GM19397 (cell line): ENCODE measurements around the gene ABHD17A.
A peak's percentile ranks its signal among the peaks of the same experiment; 100 is the strongest.

Experiments
- ATAC-seq: cut with Tn5 transposase; IDR thresholded peaks from one replicate; pipeline ENCODE4 v1.9.1; 2021; ENCODE audit warnings: mild to moderate bottlenecking, moderate library complexity; ENCODE audit not compliant: unreplicated experiment

Gene ABHD17A

GRCh38 chr19:1865172-1866010 lies 19.9 kb downstream of the ABHD17A start:
- ATAC-seq: no peak

DNA sequence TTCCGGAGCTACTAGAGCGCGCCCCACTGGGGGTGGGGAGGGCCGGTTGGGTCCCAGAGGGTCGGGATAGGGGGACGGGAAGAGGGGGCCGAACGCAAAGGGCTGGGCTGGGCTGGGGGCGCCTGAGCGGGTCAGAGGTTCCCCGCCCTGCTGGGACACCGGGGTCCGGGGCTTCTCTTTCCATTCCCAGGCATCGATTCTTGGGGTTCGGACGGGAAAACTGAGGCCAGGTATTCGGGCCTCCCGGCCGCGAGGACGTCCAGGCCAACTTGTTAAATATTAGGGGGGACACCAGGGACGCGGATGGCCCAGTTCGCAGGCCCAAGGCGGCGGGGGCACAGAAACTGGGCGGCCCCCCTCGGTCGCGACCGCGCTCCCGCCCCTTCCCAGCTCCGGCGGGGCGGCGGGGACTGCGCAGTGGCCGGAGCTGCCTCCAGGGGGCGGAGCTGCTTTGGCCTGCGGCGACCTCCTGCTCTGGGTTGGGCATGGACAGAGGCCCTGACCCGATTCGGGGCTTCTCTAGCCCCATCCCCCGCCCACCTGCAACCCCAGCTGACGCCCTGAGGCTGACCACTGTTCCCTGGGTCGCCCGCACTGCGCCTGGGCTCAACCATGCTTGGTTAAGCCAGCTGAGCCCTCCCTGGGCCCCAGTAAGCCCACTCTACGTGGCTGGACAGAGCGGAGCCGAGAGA lies 20.7 kb downstream of the ABHD17A start:
- ATAC-seq: peak; percentile 32

GRCh38 chr19:1863638-1864479 lies 21.4 kb downstream of the ABHD17A start:
- ATAC-seq: peak; percentile 59

DNA sequence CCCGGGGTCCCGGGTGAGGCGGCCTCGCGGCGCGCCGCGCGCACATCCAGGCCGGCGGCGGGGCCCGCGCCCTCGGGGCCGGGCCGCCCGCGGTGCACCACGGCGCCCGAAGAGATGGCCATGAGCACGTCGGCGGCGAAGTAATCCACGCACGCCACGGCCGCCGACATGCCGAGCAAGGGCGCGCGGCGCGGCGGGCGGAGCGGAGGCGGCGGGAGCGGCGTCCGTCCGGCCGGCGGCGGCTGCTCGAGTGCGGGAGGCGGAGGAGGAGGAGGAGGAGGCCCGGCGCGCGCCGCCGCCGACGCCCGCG lies 22.0 kb downstream of the ABHD17A start, which contains the start of gene KLF16:
KLF16 (minus strand) TSS at position 252 of the 310 bp plus-strand sequence; CDS start at position 170, 82 bp downstream.
- no peak for ATAC-seq

DNA sequence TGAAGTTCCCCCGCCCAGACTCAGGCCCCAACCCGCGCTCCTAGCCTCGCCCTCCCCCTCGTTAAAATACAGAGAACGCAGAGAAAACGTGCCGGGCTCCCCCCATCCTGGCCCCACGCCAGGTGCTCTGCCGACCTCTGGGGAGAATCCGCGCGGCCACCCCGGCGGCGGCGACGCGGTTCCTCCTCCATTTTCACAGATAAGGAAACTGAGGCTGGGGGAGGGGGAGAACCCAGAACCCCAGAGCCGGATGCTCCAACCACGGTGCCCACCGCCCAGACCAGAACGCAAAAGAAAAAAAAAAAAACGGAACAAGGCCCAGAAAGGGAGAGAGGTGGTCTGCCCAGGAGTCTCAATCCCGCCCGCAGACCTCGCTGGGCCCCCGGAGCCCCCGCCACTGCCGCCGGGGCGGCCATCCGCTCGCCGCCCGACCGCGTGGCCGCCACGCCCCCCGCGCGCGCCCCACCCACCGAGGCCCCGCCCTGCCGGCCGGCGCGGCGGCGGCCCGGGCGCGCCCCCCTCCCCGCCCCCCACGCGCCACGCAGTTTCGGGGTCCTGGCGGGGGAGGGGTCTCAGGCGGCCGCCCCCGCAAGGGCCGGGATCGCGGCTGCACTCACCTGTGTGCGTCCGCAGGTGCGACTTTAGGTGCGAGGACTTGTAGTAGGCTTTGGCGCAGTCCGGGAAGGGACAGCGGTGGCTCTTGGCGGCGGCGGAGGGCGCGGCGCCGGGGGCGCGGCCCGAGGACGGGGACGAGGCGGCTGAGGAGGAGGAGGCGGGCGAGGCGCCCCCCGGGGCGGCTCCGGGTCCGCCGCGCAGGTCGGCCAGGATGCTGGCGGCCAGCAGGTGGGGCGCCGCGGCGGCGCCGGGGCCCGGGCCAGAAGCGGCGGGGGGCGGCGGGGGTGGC lies 22.6 kb downstream of the ABHD17A start:
- ATAC-seq: peak; percentile 1

GRCh38 chr19:1862068-1862423 lies 23.2 kb downstream of the ABHD17A start:
- no peak for ATAC-seq

- no peak for ATAC-seq
These were observed 23.7 kb downstream of the ABHD17A start for GRCh38 chr19:1861599-1862031.

DNA sequence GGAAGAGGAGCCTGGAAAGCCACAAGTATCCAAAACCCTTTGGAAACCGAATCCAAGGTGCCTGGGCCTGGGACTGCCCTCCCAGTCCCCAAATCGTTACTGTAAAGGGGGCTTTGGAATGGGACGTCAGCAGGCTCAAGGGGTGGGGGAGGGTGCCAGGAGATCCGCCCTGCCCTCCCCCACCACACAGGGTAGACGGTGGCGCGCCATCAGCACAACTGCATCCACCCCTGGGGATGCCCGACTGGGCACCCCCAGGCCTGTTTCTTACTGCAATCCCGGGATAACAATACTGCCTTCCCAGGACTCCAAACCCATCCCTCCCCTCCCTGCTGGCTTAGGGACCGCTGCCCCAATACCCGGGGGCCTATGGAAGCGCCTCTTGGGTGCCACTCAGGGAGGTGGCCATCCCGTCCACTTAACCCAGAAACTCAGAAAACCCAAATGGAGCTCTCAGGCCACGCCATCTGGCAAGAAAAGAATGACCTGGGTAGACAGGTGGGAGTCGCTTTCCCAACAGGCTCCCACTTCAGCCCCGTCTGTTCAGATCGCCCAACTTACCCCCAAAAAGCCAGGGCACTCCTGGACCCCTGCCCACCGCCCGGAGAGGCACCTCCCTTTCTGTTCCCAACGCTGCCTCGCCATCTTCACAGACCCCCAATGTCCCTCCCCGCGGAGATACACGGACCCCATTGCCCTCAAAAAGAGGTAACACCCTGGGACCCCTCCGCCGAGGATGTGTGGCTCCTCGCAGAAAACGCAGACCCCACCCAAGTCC lies 24.3 kb downstream of the ABHD17A start:
- no peak for ATAC-seq

DNA sequence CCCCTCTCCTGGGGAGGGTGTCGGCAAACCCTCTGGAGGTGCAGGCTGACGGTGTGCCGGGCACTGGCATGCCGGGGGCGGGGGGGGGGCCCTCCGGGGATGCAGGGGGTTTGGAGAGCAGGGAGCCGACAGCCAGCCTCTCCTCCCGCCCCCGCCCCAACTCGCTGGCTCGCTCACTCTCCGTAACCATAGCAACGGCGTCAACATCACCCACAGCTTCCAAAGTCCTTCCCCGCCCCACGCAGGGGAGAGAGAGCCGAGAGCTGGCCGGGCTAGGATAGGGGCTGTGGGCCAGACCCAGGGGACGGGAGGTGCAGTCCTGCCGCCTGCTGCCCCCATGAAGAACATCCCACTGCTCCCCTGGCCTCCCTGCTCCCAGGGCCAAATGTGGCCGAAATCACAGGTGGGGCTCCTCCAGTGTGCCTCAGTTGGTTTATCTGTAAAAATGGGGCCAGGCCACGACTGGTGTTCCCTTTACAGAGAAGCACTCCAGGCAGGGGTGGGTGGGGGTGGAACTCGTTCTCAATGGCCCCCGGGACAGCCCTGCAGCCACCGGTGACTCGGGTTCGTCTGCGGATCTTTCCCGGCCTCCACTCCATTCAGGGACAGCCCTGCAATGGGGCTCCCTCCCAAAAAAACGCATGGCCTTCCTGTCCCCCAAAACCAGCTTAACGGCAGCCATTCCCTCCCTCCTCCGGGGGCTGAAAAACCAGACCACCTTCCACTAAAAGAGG lies 25.1 kb downstream of the ABHD17A start:
- ATAC-seq: no peak

DNA sequence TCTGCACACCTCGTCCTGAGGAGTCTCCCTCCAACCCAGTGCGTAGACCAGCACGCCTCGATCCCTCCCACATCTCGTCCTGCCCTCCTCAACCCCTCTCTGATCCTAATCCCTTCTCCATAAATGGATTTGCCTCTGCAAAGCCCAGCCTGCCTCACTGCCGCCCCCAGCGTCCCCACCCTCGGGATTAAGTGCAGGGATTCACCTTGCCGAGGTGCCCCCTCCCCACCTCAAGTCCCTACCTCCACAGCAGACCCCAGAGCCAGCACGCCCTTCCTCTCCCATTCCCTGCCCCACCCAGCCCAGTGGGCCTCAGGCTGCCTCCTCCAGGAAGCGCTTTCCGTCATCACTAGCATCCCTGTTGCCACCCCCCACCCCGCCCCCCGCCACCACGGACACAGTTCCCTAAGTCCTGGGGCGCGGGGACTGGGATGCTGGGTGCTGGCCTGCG lies 25.9 kb downstream of the ABHD17A start:
- ATAC-seq: no peak

DNA sequence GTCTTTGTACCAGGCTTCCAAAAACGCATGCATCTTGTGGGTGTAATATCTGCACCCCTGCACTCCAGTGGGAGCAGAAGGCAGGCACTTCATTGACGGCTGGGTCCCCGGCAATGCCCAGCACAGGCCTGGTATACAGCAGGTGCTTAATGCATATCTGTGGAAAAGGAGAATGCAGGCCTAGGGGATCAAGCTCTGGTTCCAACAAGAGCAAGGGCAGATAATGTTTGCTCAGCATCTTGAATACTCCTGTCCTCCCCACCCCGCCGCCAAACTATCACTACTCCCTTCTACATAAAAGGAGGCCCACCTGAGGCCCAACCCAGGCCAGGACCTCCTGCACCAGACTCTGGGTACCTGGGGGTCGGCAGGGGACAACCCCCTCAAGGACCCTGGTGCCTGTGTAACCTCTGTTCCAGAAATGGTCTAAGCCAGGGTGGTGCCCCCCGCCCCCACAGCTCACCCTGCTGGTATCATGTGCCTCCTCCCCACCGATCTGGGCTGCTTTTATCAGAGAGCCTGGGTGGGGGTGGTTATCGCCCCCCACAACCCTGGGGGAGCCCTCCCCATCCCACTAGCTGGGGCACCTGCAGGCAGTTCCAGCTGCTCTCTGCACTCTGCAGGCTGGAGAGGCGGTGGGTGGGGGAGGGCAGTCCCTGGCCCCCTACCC lies 26.7 kb downstream of the ABHD17A start:
- ATAC-seq: no peak

GRCh38 chr19:1857648-1858326 lies 27.5 kb downstream of the ABHD17A start:
- no peak for ATAC-seq

- ATAC-seq: no peak
These were observed 28.3 kb downstream of the ABHD17A start for GRCh38 chr19:1856698-1857603.

DNA sequence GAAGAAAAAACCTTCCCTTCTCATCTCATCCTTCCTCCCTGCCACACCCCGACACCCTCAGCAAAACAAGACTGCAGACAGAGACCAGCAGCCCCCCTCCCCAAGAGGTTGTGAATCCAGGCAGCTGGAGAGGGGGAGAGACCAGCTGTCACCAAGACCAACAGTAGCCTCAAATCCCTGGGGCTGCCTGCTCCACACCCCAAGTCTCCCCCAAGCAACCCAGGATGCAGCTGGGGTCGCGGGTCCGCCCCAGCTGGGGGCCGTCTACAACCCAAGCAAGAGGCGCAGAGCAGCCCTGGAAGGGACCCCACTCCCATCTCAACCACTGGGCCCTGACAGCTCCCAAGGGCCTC lies 29.0 kb downstream of the ABHD17A start:
- no peak for ATAC-seq

DNA sequence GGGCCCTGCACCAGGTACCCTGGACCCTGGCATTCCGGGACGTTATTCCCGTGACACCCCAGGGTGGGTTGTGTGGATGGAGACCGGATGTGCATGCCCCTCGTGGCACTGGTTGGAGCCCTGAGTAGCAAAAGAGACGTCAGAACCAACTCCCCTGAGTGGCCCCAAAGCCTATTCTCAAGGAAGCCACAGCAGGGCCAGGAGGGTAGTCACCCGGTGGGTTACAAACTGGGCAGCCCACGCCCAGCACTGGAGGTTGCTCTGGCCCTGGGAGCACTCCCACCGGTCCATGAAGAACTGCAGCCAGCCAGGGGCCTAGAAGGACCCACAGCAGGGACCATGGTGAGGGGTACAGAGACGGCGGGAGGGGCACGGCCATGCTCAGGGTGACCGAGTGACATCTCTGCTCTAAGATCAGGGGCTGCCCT lies 29.5 kb downstream of the ABHD17A start:
- no peak for ATAC-seq

DNA sequence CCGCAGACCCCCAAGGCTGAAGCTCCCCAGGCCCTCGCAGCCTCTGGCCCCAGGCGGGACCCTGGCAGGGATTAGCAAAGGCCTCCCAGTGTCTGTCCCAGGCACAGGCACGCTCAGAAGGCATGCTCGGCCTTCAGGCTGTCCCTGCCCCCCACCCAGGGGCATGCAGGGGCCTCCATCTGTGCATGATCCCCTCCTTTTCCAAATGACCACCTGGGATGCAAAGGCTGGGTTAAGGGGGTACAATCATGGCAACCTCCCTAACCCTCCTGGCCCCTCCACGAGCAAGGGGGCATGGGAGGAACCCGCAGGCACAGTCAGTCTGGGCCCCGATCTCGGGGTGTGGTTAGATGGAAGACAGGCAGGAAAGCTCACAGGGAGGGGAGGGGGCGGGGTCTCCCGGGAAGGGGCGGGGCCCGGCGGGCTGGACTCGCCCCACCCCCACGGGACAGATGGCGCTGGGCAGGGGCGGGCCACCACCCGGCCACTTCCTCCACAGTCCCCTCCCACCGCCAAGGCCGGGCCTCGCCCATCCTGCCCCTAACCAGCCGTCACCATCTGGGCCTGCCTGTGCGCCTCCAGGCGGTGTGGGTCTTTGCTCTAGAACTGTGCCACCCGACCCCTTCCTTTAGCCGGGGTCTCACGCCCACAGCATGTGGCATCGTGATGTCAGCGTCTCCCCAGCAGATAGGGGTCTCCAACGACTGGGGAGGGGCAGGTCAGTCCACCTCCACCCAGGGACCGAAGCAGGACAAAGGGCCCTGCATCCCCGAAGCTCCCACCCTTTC lies 30.1 kb downstream of the ABHD17A start:
- peak; percentile 51 for ATAC-seq
